ENCODE data around the gene MGAT4B. TPM values are rescaled to one million over a fixed set of nuclear protein-coding genes. Genes with fewer than 3 reads are reported as not detected.

The MGAT4B gene
- total and polyA plus RNA-seq, 2 of the 13 experiments (the other 11 are each of a cell fraction or from before 2014, with no cell fraction given) = 93.5 to 130 TPM

DNA sequence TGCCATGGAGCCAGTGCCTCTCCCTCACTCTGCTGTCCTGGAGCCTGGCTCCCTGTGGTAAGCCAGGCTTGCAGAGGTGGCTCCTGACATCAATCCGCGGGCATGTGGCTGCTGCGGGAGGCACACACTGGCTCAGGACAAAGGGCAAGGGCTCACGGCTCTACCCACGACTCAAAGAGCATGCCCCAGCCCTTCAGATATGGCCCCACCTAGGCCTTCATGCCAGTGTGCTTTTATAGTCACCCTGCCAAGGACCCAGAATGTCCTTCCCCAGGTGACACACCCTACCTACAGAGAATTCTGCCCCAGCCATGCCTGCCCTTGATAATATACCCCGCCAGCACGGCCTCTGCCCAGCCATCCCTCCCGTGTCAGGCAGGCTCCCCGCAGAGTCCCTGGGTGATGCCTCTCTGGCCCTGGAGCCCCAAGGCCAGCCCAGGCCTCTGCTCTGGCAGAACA lies 1.6 kb downstream of the MGAT4B start (continued):
- TF ChIP-seq, protein P1, sequence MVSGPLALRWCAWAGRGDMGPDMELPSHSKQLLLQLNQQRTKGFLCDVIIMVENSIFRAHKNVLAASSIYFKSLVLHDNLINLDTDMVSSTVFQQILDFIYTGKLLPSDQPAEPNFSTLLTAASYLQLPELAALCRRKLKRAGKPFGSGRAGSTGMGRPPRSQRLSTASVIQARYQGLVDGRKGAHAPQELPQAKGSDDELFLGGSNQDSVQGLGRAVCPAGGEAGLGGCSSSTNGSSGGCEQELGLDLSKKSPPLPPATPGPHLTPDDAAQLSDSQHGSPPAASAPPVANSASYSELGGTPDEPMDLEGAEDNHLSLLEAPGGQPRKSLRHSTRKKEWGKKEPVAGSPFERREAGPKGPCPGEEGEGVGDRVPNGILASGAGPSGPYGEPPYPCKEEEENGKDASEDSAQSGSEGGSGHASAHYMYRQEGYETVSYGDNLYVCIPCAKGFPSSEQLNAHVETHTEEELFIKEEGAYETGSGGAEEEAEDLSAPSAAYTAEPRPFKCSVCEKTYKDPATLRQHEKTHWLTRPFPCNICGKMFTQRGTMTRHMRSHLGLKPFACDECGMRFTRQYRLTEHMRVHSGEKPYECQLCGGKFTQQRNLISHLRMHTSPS (CRISPR knock-in tag; IDR thresholded peaks at IDR 0.05; ENCODE audit: low read depth) = peak; percentile 87
- TF ChIP-seq ZNF883 (CRISPR knock-in tag; IDR thresholded peaks at IDR 0.05; ENCODE audit: not compliant biosample characterization) (no peak), MEIS1 (CRISPR knock-in tag; IDR thresholded peaks at IDR 0.05; ENCODE audit: borderline replicate concordance) (0 out of 2 replicates have a peak, but pooled peaks have one; percentile 17), ZNF292 (CRISPR knock-in tag; IDR thresholded peaks at IDR 0.05; ENCODE audit: borderline replicate concordance, low read depth) (0 out of 2 replicates have a peak, but pooled peaks have one; percentile 17), ZNF891 (CRISPR knock-in tag; IDR thresholded peaks at IDR 0.05) (0 out of 2 replicates have a peak, but pooled peaks have one; percentile 35), NFKB2 (CRISPR knock-in tag; IDR thresholded peaks at IDR 0.05; ENCODE audit: borderline replicate concordance) (peak; percentile 29; the same call in 1 of the 2 replicates), HNF4G (IDR thresholded peaks at IDR 0.05; ENCODE audit: borderline replicate concordance, low read depth, low read length) (no peak), HNF4G (CRISPR knock-in tag; IDR thresholded peaks at IDR 0.05; ENCODE audit: borderline replicate concordance, low read depth) (0 out of 2 replicates have a peak, but pooled peaks have one; percentile 46), ZFP41 (CRISPR knock-in tag; IDR thresholded peaks at IDR 0.05; ENCODE audit: borderline replicate concordance) (no peak), KMT2A (CRISPR knock-in tag; IDR thresholded peaks at IDR 0.05) (0 out of 2 replicates have a peak, but pooled peaks have one; percentile 14), ZMAT3 (CRISPR knock-in tag; conservative IDR thresholded peaks at IDR 0.05) (0 out of 2 replicates have a peak, but pooled peaks have one; percentile 14)
- TF ChIP-seq, protein P2, sequence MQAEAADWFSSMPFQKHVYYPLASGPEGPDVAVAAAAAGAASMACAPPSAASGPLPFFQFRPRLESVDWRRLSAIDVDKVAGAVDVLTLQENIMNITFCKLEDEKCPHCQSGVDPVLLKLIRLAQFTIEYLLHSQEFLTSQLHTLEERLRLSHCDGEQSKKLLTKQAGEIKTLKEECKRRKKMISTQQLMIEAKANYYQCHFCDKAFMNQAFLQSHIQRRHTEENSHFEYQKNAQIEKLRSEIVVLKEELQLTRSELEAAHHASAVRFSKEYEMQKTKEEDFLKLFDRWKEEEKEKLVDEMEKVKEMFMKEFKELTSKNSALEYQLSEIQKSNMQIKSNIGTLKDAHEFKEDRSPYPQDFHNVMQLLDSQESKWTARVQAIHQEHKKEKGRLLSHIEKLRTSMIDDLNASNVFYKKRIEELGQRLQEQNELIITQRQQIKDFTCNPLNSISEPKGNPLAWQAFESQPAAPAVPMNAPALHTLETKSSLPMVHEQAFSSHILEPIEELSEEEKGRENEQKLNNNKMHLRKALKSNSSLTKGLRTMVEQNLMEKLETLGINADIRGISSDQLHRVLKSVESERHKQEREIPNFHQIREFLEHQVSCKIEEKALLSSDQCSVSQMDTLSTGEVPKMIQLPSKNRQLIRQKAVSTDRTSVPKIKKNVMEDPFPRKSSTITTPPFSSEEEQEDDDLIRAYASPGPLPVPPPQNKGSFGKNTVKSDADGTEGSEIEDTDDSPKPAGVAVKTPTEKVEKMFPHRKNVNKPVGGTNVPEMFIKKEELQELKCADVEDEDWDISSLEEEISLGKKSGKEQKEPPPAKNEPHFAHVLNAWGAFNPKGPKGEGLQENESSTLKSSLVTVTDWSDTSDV (CRISPR knock-in tag; IDR thresholded peaks at IDR 0.05) = peak; percentile 68; the same call in 1 of the 2 replicates
- TF ChIP-seq, protein P3, sequence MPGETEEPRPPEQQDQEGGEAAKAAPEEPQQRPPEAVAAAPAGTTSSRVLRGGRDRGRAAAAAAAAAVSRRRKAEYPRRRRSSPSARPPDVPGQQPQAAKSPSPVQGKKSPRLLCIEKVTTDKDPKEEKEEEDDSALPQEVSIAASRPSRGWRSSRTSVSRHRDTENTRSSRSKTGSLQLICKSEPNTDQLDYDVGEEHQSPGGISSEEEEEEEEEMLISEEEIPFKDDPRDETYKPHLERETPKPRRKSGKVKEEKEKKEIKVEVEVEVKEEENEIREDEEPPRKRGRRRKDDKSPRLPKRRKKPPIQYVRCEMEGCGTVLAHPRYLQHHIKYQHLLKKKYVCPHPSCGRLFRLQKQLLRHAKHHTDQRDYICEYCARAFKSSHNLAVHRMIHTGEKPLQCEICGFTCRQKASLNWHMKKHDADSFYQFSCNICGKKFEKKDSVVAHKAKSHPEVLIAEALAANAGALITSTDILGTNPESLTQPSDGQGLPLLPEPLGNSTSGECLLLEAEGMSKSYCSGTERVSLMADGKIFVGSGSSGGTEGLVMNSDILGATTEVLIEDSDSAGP (CRISPR knock-in tag; IDR thresholded peaks at IDR 0.05; ENCODE audit: borderline replicate concordance) = 0 out of 2 replicates have a peak, but pooled peaks have one; percentile 33
- TF ChIP-seq, protein P4, sequence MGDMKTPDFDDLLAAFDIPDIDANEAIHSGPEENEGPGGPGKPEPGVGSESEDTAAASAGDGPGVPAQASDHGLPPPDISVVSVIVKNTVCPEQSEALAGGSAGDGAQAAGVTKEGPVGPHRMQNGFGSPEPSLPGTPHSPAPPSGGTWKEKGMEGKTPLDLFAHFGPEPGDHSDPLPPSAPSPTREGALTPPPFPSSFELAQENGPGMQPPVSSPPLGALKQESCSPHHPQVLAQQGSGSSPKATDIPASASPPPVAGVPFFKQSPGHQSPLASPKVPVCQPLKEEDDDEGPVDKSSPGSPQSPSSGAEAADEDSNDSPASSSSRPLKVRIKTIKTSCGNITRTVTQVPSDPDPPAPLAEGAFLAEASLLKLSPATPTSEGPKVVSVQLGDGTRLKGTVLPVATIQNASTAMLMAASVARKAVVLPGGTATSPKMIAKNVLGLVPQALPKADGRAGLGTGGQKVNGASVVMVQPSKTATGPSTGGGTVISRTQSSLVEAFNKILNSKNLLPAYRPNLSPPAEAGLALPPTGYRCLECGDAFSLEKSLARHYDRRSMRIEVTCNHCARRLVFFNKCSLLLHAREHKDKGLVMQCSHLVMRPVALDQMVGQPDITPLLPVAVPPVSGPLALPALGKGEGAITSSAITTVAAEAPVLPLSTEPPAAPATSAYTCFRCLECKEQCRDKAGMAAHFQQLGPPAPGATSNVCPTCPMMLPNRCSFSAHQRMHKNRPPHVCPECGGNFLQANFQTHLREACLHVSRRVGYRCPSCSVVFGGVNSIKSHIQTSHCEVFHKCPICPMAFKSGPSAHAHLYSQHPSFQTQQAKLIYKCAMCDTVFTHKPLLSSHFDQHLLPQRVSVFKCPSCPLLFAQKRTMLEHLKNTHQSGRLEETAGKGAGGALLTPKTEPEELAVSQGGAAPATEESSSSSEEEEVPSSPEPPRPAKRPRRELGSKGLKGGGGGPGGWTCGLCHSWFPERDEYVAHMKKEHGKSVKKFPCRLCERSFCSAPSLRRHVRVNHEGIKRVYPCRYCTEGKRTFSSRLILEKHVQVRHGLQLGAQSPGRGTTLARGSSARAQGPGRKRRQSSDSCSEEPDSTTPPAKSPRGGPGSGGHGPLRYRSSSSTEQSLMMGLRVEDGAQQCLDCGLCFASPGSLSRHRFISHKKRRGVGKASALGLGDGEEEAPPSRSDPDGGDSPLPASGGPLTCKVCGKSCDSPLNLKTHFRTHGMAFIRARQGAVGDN (CRISPR knock-in tag; IDR thresholded peaks at IDR 0.05) = peak; percentile 83
- TF ChIP-seq, protein P5, sequence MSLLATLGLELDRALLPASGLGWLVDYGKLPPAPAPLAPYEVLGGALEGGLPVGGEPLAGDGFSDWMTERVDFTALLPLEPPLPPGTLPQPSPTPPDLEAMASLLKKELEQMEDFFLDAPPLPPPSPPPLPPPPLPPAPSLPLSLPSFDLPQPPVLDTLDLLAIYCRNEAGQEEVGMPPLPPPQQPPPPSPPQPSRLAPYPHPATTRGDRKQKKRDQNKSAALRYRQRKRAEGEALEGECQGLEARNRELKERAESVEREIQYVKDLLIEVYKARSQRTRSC (CRISPR knock-in tag; IDR thresholded peaks at IDR 0.05; ENCODE audit: low read depth) = 0 out of 2 replicates have a peak, but pooled peaks have one; percentile 26

All from HepG2 (cell line).